ENCODE measurements around the gene SORCS3. TPM values are rescaled to one million over a fixed set of nuclear protein-coding genes. Genes with fewer than 3 reads are reported as not detected.

SORCS3 gene
- total and polyA plus RNA-seq, 2 experiments from 2014 or later: not detected

DNA sequence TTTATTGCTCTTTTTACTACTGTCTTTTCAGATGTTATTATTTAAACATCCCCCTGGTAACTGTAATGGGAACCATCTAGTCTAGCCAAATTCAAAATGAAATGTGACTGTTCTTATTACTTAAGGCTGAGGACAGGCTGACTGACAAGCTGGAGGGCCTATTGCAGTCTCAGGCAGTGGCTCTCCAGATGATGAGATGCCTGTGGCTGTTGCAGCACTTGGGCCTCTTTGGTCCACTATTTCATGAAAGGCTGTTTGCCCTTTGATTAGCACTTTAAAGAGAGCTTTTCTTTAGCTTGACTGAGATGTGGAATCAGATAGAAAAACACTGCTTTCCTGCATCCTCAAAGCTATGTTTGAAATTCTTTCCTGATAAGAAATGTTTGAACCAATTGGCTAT lies 540.5 kb downstream of the SORCS3 start:
- in situ Hi-C loops (cut with MboI): no loop called here

DNA sequence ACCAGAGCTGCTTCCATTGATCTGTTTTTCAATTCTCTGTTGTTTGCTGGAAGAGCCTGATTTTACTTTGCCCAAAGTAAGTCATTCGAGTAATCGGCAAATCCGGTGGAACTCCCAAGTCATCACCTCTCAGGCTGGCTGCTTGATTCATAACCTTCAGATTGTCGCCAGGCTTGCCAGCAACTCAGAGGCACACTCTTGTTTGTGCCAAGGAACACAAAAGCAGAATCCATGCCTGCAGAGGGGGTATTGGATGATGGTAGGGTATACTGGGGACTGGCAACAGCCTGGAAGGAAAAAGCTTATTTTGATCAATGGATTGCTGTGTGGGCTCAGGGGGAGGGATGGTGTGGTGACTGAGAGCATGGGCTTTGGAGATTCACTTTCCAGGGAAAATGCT lies 542.4 kb downstream of the SORCS3 start:
- WGBS, 2 experiments (ENCODE audit: low coverage in 1 of 2, low lambda C conversion rate in 2 of 2, missing lambda C conversion rate in 2 of 2): 55 to 57% methylated on average over 4 of the region's 4 CpGs
- H3F3A ChIP-seq (ENCODE audit: insufficient read depth): no peaks in the 10 kb centered on the region

More for the DNA sequence above, 540.5 kb downstream of the SORCS3 start:
- Histone ChIP-seq H3K9ac (no peak overlapping the region), H3K27me3 (replicated peaks; ENCODE audit: insufficient read depth) (no peaks in the 10 kb centered on the region), H3K4me2 (ENCODE audit: unreplicated experiment) (no peak overlapping the region), H3K9me2 (ENCODE audit: insufficient read depth) (no peaks in the 10 kb centered on the region), H3K9me3 (ENCODE audit: low read depth) (no peaks in the 10 kb centered on the region), H3K4me1 (ENCODE audit: insufficient read depth) (no peaks in the 10 kb centered on the region), H2AFZ (no peak overlapping the region), H4K20me1 (ENCODE audit: insufficient read depth) (no peaks in the 10 kb centered on the region), H3K36me3 (ENCODE audit: low read depth) (no peaks in the 10 kb centered on the region), H3F3A (ENCODE audit: insufficient read depth) (no peaks in the 10 kb centered on the region), H3K27ac (no peak overlapping the region), H3K4me3 (no peak overlapping the region), H3K79me2 (ENCODE audit: insufficient read depth) (no peaks in the 10 kb centered on the region)
- TF ChIP-seq EZH2 (IDR thresholded peaks at IDR 0.05; ENCODE audit: insufficient read depth, poor library complexity, severe bottlenecking) (no peak), EZH2phosphoT487 (IDR thresholded peaks at IDR 0.05; ENCODE audit: insufficient read depth, low read depth) (no peak)
- DNase-seq: no peak

DNA sequence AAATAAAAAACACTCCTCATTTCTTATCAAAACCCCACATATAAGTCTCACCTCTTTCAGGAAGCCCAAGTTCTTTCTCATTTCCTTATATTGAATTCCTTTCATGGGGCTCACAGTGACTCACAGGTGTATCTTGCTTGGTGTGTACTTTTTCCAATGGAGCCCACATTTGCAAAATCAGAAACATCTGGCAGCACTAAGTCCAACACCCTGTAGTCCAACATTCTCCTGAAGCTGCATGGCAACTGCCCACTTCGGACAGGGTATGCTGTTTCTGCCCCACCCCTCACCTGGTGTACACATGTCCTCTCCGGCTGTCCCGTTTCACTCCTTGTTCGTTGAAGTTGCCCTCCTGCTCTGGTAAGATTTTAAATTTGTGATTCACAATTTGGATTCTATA lies 544.1 kb downstream of the SORCS3 start:
- Histone ChIP-seq H3K4me3 (no peak overlapping the region), H3K9me3 (ENCODE audit: low read depth) (no peaks in the 10 kb centered on the region), H3K27me3 (replicated peaks; ENCODE audit: insufficient read depth) (no peaks in the 10 kb centered on the region), H2AFZ (no peak overlapping the region), H3K79me2 (ENCODE audit: insufficient read depth) (no peaks in the 10 kb centered on the region), H4K20me1 (ENCODE audit: insufficient read depth) (no peaks in the 10 kb centered on the region), H3K4me2 (ENCODE audit: unreplicated experiment) (no peak overlapping the region), H3F3A (ENCODE audit: insufficient read depth) (no peaks in the 10 kb centered on the region), H3K9ac (no peak overlapping the region), H3K27ac (no peak overlapping the region), H3K9me2 (ENCODE audit: insufficient read depth) (no peaks in the 10 kb centered on the region), H3K36me3 (ENCODE audit: low read depth) (no peaks in the 10 kb centered on the region), H3K4me1 (ENCODE audit: insufficient read depth) (no peaks in the 10 kb centered on the region)
- TF ChIP-seq EZH2phosphoT487 (IDR thresholded peaks at IDR 0.05; ENCODE audit: insufficient read depth, low read depth) (no peak), EZH2 (IDR thresholded peaks at IDR 0.05; ENCODE audit: insufficient read depth, poor library complexity, severe bottlenecking) (no peak)
- in situ Hi-C loops (cut with MboI): no loop called here
- WGBS, 2 experiments (ENCODE audit: low coverage in 1 of 2, low lambda C conversion rate in 2 of 2, missing lambda C conversion rate in 2 of 2): 32 to 35% methylated on average over 4 of the region's 4 CpGs
- DNase-seq: no peak

More for the DNA sequence above, 542.4 kb downstream of the SORCS3 start:
- Histone ChIP-seq H3K36me3 (ENCODE audit: low read depth) (no peaks in the 10 kb centered on the region), H3K9me2 (ENCODE audit: insufficient read depth) (no peaks in the 10 kb centered on the region), H3K4me1 (ENCODE audit: insufficient read depth) (no peaks in the 10 kb centered on the region), H4K20me1 (ENCODE audit: insufficient read depth) (no peaks in the 10 kb centered on the region), H2AFZ (no peak overlapping the region), H3K9ac (no peak overlapping the region), H3K27me3 (replicated peaks; ENCODE audit: insufficient read depth) (no peaks in the 10 kb centered on the region), H3K79me2 (ENCODE audit: insufficient read depth) (no peaks in the 10 kb centered on the region), H3K27ac (no peak overlapping the region), H3K4me3 (no peak overlapping the region), H3K4me2 (ENCODE audit: unreplicated experiment) (no peak overlapping the region), H3K9me3 (ENCODE audit: low read depth) (no peaks in the 10 kb centered on the region)
- no peak for DNase-seq
- TF ChIP-seq EZH2phosphoT487 (IDR thresholded peaks at IDR 0.05; ENCODE audit: insufficient read depth, low read depth): no peak
- in situ Hi-C loops (cut with MboI): no loop called here

DNA sequence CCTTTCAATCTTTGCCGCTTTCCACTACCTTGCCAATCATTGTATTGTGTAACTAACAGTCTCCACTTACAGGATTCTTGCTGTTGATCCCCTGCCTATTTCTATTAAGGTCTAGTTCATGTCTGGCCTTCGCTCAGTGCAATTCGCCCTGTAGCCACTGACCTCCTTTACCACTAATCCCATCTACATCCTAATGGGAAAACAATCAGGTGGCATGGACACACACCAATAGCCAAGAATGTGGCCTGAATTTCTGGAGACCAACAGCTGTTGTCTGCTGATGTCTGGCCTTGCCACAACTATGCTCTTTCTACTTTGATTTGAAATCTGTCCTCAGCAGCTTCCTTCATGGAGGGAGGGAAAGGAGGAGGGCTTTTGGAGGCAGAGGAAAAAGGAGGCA lies 546.2 kb downstream of the SORCS3 start:
- Histone ChIP-seq H3F3A (ENCODE audit: insufficient read depth) (no peaks in the 10 kb centered on the region), H3K4me2 (ENCODE audit: unreplicated experiment) (no peak overlapping the region), H3K9me3 (ENCODE audit: low read depth) (no peaks in the 10 kb centered on the region), H3K27ac (no peak overlapping the region), H3K36me3 (ENCODE audit: low read depth) (no peaks in the 10 kb centered on the region), H4K20me1 (ENCODE audit: insufficient read depth) (no peaks in the 10 kb centered on the region), H3K4me1 (ENCODE audit: insufficient read depth) (no peaks in the 10 kb centered on the region), H3K9me2 (ENCODE audit: insufficient read depth) (no peaks in the 10 kb centered on the region), H3K4me3 (no peak overlapping the region), H2AFZ (no peak overlapping the region), H3K79me2 (ENCODE audit: insufficient read depth) (no peaks in the 10 kb centered on the region), H3K9ac (no peak overlapping the region), H3K27me3 (replicated peaks; ENCODE audit: insufficient read depth) (no peaks in the 10 kb centered on the region)
- 74% methylated on average over 3 of the region's 3 CpGs for WGBS, 2 experiments (ENCODE audit: low coverage in 1 of 2, low lambda C conversion rate in 2 of 2, missing lambda C conversion rate in 2 of 2)
- in situ Hi-C loops (cut with MboI): no loop called here
- TF ChIP-seq EZH2 (IDR thresholded peaks at IDR 0.05; ENCODE audit: insufficient read depth, poor library complexity, severe bottlenecking) (no peak), EZH2phosphoT487 (IDR thresholded peaks at IDR 0.05; ENCODE audit: insufficient read depth, low read depth) (no peak)
- no peak for DNase-seq
